GM12878 (cell line): ENCODE data around the gene HNRNPF. TPM values are rescaled to one million over a fixed set of nuclear protein-coding genes. Genes with fewer than 3 reads are reported as not detected.
A peak's percentile ranks its signal among the peaks of the same experiment; 100 is the strongest.
"Not testable (repeated sequence)": the region's sequence is repeated elsewhere in the genome, so short reads cannot be mapped to it uniquely, and the experiment has no call there.

ENCODE experiments used
- ATAC-seq: fragments of 200-7000 bp; cut with Tn5 transposase; 3 replicates; pipeline ENCODE4 v1.9.1; 2020; ENCODE audit warnings: mild to moderate bottlenecking, moderate library complexity
- BruUV-seq: library from RNA; stranded (reverse); fragments of 400-500 nt; replicated peaks from 2 replicates; lab custom pipeline; 2021; lab: Mats Ljungman, UMichigan
- CTCF ChIA-PET: fragments of 300-600 bp; sonication (Branson Sonifier 250); formaldehyde crosslinking; extraction: SDS; loops from one replicate; lab custom pipeline; 2021; ENCODE audit warnings: inconsistent platforms; lab: Yijun Ruan, JAX
- POLR2A ChIA-PET: fragments of 350-600 bp; formaldehyde crosslinking; extraction: SDS; loops from one replicate; lab custom pipeline; 2021; ENCODE audit warnings: inconsistent platforms; lab: Charles Lee
- RAD21 ChIA-PET: fragments of 300-600 bp; sonication (Branson Sonifier 250); formaldehyde crosslinking; loops from one replicate; lab custom pipeline; 2023; ENCODE audit warnings: antibody characterized with exemption; ENCODE audit not compliant: unreplicated experiment; lab: Charles Lee
- SMC1A ChIA-PET: fragments of 300-600 bp; sonication (Branson Sonifier 250); formaldehyde crosslinking; loops from one replicate; lab custom pipeline; 2023; ENCODE audit not compliant: unreplicated experiment, uncharacterized antibody; lab: Charles Lee
- DNase-seq: peaks from one replicate; pipeline ENCODE4 v3.0.0-alpha.2; 2011; ENCODE audit warnings: low read depth, low spot score
- FAIRE-seq: peaks from 3 replicates; lab custom pipeline; 2011; peaks lifted over from hg19 to GRCh38; lab: Jason Lieb, UNC
- H2AFZ ChIP-seq: 2 replicates; pipeline ENCODE4 v1.6.0; 2011; ENCODE audit warnings: low read depth, low read length, control low read depth; ENCODE audit not compliant: control insufficient read depth
- H3K27ac ChIP-seq: 2 replicates; pipeline ENCODE4 v1.5.1; 2011; ENCODE audit warnings: control low read depth; ENCODE audit not compliant: control insufficient read depth, insufficient read depth
- H3K27me3 ChIP-seq, 2 experiments: replicated peaks in 1 of 2; 2 replicates each; pipeline versions ENCODE4 v1.6.0 to v1.6.1; 2011; ENCODE audit warnings: low read length in 1 of 2; ENCODE audit not compliant: control insufficient read depth in 2 of 2, insufficient read depth in 2 of 2
- H3K36me3 ChIP-seq, 2 experiments: 2 replicates each; pipeline ENCODE4 v1.5.1; 2011; ENCODE audit warnings: low read length in 1 of 2; ENCODE audit not compliant: control insufficient read depth in 2 of 2, insufficient read depth in 2 of 2
- H3K4me1 ChIP-seq: 2 replicates; pipeline ENCODE4 v1.6.1; 2011; ENCODE audit warnings: mild to moderate bottlenecking, low read length, moderate library complexity, mixed read lengths; ENCODE audit not compliant: control insufficient read depth, insufficient read depth
- H3K4me2 ChIP-seq: 2 replicates; pipeline ENCODE4 v1.6.0; 2011; ENCODE audit warnings: control low read depth; ENCODE audit not compliant: control insufficient read depth, insufficient read depth
- H3K4me3 ChIP-seq: fragments of 200-600 bp; sonication (generic); 2 replicates; pipeline ENCODE4 v1.5.1; 2016
- H3K79me2 ChIP-seq: 2 replicates; pipeline ENCODE4 v1.6.0; 2011; ENCODE audit warnings: low read length; ENCODE audit not compliant: control insufficient read depth, insufficient read depth
- H3K9ac ChIP-seq: 2 replicates; pipeline ENCODE4 v1.8.0; 2011; ENCODE audit warnings: low read length, control low read depth, mixed read lengths; ENCODE audit not compliant: control insufficient read depth, insufficient read depth
- H3K9me3 ChIP-seq: replicated peaks from 3 replicates; pipeline ENCODE4 v1.5.1; 2011; ENCODE audit warnings: mild to moderate bottlenecking, low read length; ENCODE audit not compliant: control insufficient read depth, insufficient read depth
- H4K20me1 ChIP-seq: 2 replicates; pipeline ENCODE4 v1.6.0; 2011; ENCODE audit not compliant: control insufficient read depth, insufficient read depth
- ASH2L ChIP-seq: fragments of 300-600, 200-600 bp; sonication (generic); IDR thresholded peaks from 2 replicates; pipeline ENCODE4 v1.6.1; 2017; ENCODE audit warnings: low read depth, mild to moderate bottlenecking, borderline replicate concordance
- CBFB ChIP-seq: IDR thresholded peaks from 2 replicates; pipeline ENCODE4 v1.6.1; 2016; ENCODE audit warnings: antibody characterized with exemption, low read depth
- MYC ChIP-seq: IDR thresholded peaks from 2 replicates; pipeline ENCODE4 v1.6.1; 2011; ENCODE audit warnings: mild to moderate bottlenecking, low read length, moderate library complexity, inconsistent platforms; ENCODE audit not compliant: insufficient read depth, insufficient replicate concordance, insufficient read length, severe bottlenecking
- RAD51 ChIP-seq: fragments of 450-650 bp; IDR thresholded peaks from 2 replicates; pipeline ENCODE4 v1.6.1; 2016; ENCODE audit warnings: moderate library complexity, mild to moderate bottlenecking, inconsistent platforms
- RUNX3 ChIP-seq: IDR thresholded peaks from 2 replicates; pipeline ENCODE4 v1.6.1; 2012; ENCODE audit warnings: low read length, inconsistent platforms
- WGBS: methylation state at CpG from one replicate; pipeline ENCODE4 v1.1.6; 2016; ENCODE audit warnings: low lambda C conversion rate; ENCODE audit not compliant: insufficient replicate concordance, insufficient coverage; ENCODE audit errors: missing lambda C conversion rate; 5-methylcytosine and 5-hydroxymethylcytosine counted together
- in situ Hi-C: fragments of 300-500 bp; cut with MboI; formaldehyde crosslinking; loops from 9 replicates; pipeline ENCODE4 v1.14.3; 2018; ENCODE audit warnings: mixed read lengths
- intact Hi-C: fragments of 100-400 bp; cut with micrococcal nuclease; formaldehyde crosslinking; loops from one replicate; pipeline ENCODE4 v1.14.2; 2022; ENCODE audit not compliant: unreplicated experiment
- polyA plus RNA-seq, 11 experiments: library from polyadenylated mRNA; depleted of rRNA in 4 of 11; unstranded in 6 of 11; stranded (reverse) in 5 of 11; fragments of >200 nt; fragmentation: Nextera tagmentation in 4 of 11; fragmentation: Illumina TruSeq in 1 of 11; extraction: Ambion mirVana in 4 of 11; extraction: Trizol in 1 of 11; gene quantifications; 1 replicate in 1 of 11; 2 replicates in 10 of 11; pipeline versions ENCODE4 v1.2.1 to v1.2.3, GENCODE V29; 2011 to 2016; ENCODE audit warnings: inconsistent platforms in 2 of 11, missing spikeins in 2 of 11, low read depth in 1 of 11
- total RNA-seq, 4 experiments: library from RNA; depleted of rRNA in 3 of 4; stranded (reverse); fragments of >200 nt in 3 of 4; fragmentation: Illumina TruSeq in 1 of 4; extraction: Trizol in 1 of 4; gene quantifications; 2 replicates each; pipeline versions ENCODE4 v1.2.1 to v1.2.3, GENCODE V29; 2013 to 2021
- TF ChIP-seq, protein P1 (sequence below): fragments of 450-650 bp; IDR thresholded peaks from 2 replicates; pipeline ENCODE4 v1.6.1; 2016; ENCODE audit warnings: mild to moderate bottlenecking

HNRNPF gene
- total and polyA plus RNA-seq, 10 of the 15 experiments (the other 5 are each of a cell fraction or from before 2014, with no cell fraction given), result 156 to 373 (median 293) TPM

DNA sequence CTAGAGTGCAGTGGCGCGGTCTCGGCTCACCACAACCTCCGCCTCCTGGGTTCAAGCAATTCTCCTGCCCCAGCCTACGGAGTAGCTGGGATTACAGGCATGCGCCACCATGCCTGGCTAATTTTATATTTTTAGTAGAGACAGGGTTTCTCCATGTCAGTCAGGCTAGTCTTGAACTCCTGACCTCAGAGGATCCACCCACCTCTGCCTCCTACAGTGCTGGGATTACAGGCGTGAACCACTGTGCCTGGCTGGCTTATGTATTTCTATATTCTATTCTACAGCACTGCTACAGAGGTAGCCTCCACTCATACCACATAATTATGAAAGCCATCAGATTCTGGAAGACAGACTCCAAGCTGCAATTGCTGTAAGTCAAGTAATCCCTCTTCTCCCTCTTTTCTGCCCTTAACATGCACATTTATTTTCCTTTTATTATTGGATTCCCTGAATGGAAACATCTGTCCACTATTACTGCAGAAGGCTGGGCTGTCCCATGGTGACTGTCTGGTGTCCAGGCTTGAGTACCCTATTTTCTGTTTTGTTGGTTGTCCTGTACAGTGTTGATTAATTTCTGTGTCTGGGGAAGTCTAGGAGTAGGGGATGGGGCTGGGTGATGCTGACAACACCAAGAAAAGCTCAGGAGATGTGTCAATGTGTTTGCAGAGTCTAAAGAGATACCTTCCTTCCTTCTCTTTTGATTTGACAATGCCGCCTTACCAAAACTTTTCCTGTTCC lies 22.1 kb upstream of the HNRNPF start:
- Histone ChIP-seq H3K27ac (no peak overlapping the region), H3K27me3 (no peaks in the 10 kb centered on the region), H3K4me2 (no peak overlapping the region), H3K4me3 (no peak overlapping the region), H3K36me3 (no peaks in the 10 kb centered on the region), H3K9ac (no peak overlapping the region), H3K79me2 (peaks cover under 1% of the 10 kb centered on the region; the same call in 1 of the 2 replicates), H3K4me1 (no peaks in the 10 kb centered on the region; the same call in 1 of the 2 replicates), H2AFZ (no peak overlapping the region), H3K9me3 (no peaks in the 10 kb centered on the region), H4K20me1 (no peaks in the 10 kb centered on the region)
- 85% methylated on average over 8 of the region's 8 CpGs for WGBS
- SMC1A ChIA-PET, result no interaction called here
- intact Hi-C loops, result no loop called here
- ATAC-seq (no peak), FAIRE-seq (no peak), DNase-seq (no peak)
- no TSS peak for BruUV-seq
- no peak for TF ChIP-seq ASH2L
- RAD21 ChIA-PET, result no interaction called here
- CTCF ChIA-PET, result interaction anchor here (0.6 kb wide), 1 partner anchor 18 kb away, joined by 3 read pairs; no protein-coding TSS in a partner anchor
- in situ Hi-C loops, result no loop called here
- POLR2A ChIA-PET, result interaction anchor here (0.6 kb wide), 1 partner anchor 9 kb away, joined by 3 read pairs; no protein-coding TSS in a partner anchor

DNA sequence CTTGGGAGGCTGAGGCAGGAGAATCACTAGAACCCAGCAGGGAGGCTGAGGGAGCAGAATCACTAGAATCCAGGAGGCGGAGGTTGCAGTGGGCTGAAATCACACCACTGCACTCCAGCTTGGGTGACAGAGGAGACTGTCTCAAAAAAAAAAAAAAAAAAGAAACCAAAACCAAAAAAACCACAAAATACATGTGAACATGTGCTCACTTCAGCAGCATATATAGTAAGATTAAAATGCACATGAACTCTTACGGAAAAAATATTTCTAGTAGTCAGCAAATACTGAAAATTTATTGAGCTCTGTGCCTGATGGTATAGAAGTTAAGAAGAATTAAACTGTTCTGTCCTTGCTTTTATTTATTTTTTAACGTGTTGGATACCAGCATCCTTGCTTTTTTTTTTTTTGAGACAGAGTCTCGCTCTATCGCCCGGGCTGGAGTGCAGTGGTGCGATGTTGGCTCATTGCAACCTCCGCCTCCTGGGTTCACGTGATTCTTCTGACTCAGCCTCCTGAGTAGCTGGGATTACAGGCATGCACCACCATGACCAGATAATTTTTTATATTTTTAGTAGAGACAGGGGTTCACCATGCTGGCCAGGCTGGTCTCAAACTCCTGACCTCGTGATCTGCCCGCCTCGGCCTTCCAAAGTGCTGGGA lies 18.3 kb upstream of the HNRNPF start:
- intact Hi-C loops (no loop called here), in situ Hi-C loops (no loop called here)
- WGBS, result 66% methylated on average over 12 of the region's 12 CpGs

DNA sequence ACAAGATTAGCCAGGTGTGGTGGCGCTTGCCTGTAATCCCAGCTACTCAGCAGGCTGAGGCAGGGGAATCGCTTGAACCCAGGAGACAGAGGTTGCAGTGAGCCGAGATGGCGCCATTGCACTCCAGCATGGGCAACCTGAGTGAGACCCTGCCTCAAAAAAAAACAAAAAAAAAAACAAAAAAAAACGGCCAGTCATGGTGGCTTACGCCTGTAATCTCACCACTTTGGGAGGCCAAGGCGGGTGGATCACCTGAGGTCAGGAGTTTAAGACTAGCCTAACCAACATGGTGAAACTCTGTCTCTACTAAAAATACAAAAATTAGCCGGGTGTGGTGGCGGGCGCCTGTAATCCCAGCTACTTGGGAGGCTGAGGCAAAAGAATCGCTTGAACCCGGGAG lies 17.5 kb upstream of the HNRNPF start:
- DNase-seq, H3K27me3 ChIP-seq, H3K36me3 ChIP-seq, BruUV-seq, H3K9me3 ChIP-seq, H3K4me2 ChIP-seq, CTCF ChIA-PET, H4K20me1 ChIP-seq, in situ Hi-C loops, H2AFZ ChIP-seq, H3K9ac ChIP-seq, intact Hi-C loops, H3K27ac ChIP-seq, H3K4me1 ChIP-seq, ATAC-seq, H3K79me2 ChIP-seq, SMC1A ChIA-PET, FAIRE-seq, H3K4me3 ChIP-seq: not testable (repeated sequence)
- ChIA-PET RAD21 (interaction anchor here (1.1 kb wide), 1 partner anchor 11 kb away, joined by 3 read pairs; the partner anchor contains the start of gene ZNF487), POLR2A (interaction anchor here (0.6 to 0.7 kb wide), 2 partner anchors 14 to 243 kb away, joined by 3 to 4 read pairs; no protein-coding TSS in a partner anchor)
- WGBS, result 98% methylated on average over 12 of the region's 12 CpGs

More for the DNA sequence above, 18.3 kb upstream of the HNRNPF start:
- H3K4me3 ChIP-seq, result no peak overlapping the region
- H3K4me2 ChIP-seq, result peak overlapping the region; percentile 62; the same call in 1 of the 2 replicates
- DNase-seq (no peak), FAIRE-seq (no peak), ATAC-seq (peak; percentile 85)
- ChIA-PET CTCF (no interaction called here), RAD21 (interaction anchor here (1.1 kb wide), 1 partner anchor 10 kb away, joined by 3 read pairs; the partner anchor contains the start of gene ZNF487), POLR2A (interaction anchor here (0.6 kb wide), 1 partner anchor 13 kb away, joined by 3 read pairs; no protein-coding TSS in a partner anchor), SMC1A (interaction anchor here (0.6 to 1.5 kb wide), 3 partner anchors 15 to 41 kb away, joined by 3 to 4 read pairs (median 3); no protein-coding TSS in a partner anchor)
- H4K20me1 ChIP-seq, result no peaks in the 10 kb centered on the region
- no peaks in the 10 kb centered on the region for H3K79me2 ChIP-seq
- no peak overlapping the region; the same call in 1 of the 2 replicates for H3K27ac ChIP-seq
- no TSS peak for BruUV-seq
- H3K36me3 ChIP-seq, result no peaks in the 10 kb centered on the region
- H3K27me3 ChIP-seq, result no peaks in the 10 kb centered on the region
- no peaks in the 10 kb centered on the region; the same call in 1 of the 2 replicates for H3K4me1 ChIP-seq
- TF ChIP-seq RUNX3, result peak; percentile 88
- TF ChIP-seq, protein P1, sequence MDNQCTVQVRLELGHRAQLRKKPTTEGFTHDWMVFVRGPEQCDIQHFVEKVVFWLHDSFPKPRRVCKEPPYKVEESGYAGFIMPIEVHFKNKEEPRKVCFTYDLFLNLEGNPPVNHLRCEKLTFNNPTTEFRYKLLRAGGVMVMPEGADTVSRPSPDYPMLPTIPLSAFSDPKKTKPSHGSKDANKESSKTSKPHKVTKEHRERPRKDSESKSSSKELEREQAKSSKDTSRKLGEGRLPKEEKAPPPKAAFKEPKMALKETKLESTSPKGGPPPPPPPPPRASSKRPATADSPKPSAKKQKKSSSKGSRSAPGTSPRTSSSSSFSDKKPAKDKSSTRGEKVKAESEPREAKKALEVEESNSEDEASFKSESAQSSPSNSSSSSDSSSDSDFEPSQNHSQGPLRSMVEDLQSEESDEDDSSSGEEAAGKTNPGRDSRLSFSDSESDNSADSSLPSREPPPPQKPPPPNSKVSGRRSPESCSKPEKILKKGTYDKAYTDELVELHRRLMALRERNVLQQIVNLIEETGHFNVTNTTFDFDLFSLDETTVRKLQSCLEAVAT, result 0 out of 2 replicates have a peak, but pooled peaks have one; percentile 18
- TF ChIP-seq CBFB, result peak; percentile 49; the same call in 1 of the 2 replicates
- TF ChIP-seq RAD51, result peak; percentile 25; the same call in 1 of the 2 replicates
- no peak for TF ChIP-seq MYC
- H2AFZ ChIP-seq, result peak overlapping the region; percentile 61
- no peaks in the 10 kb centered on the region for H3K9me3 ChIP-seq
- no peak overlapping the region for H3K9ac ChIP-seq
